HEK293T (cell line): ENCODE measurements around the gene TUG1.

ENCODE experiments used
- CTCF ChIA-PET: fragments of 350-600 bp; formaldehyde crosslinking; extraction: SDS; loops from one replicate; lab custom pipeline; 2021; ENCODE audit warnings: antibody characterized with exemption, inconsistent platforms; lab: Yijun Ruan, JAX
- POLR2A ChIA-PET: fragments of 350-600 bp; formaldehyde crosslinking; extraction: SDS; loops from one replicate; lab custom pipeline; 2020; ENCODE audit warnings: antibody characterized with exemption, inconsistent platforms; lab: Yijun Ruan, JAX
- DNase-seq: peaks from one replicate; pipeline ENCODE4 v3.0.0; 2012; ENCODE audit warnings: mixed read lengths; ENCODE audit errors: extremely low spot score
- ARNT ChIP-seq: fragments of 450-650 bp; IDR thresholded peaks from 2 replicates; pipeline ENCODE4 v1.6.1; 2017; ENCODE audit warnings: mild to moderate bottlenecking
- BHLHE40 ChIP-seq: fragments of 450-650 bp; IDR thresholded peaks from 2 replicates; pipeline ENCODE4 v1.6.1; 2016; ENCODE audit warnings: mild to moderate bottlenecking, moderate library complexity, borderline replicate concordance
- CTBP1 ChIP-seq: fragments of 450-650 bp; IDR thresholded peaks from 2 replicates; pipeline ENCODE4 v1.6.1; 2016; ENCODE audit warnings: borderline replicate concordance
- ELF4 ChIP-seq: fragments of 450-650 bp; IDR thresholded peaks from 2 replicates; pipeline ENCODE4 v1.6.1; 2017; ENCODE audit warnings: antibody characterized with exemption
- FOXA1 ChIP-seq: fragments of 450-650 bp; IDR thresholded peaks from 2 replicates; pipeline ENCODE4 v1.6.1; 2016; ENCODE audit warnings: mild to moderate bottlenecking
- FOXK2 ChIP-seq: fragments of 450-650 bp; IDR thresholded peaks from 2 replicates; pipeline ENCODE4 v1.6.1; 2016; ENCODE audit warnings: mild to moderate bottlenecking
- FOXM1 ChIP-seq: fragments of 450-650 bp; IDR thresholded peaks from 2 replicates; pipeline ENCODE4 v1.6.1; 2017; ENCODE audit warnings: mild to moderate bottlenecking, borderline replicate concordance
- HDGF ChIP-seq: fragments of 450-650 bp; IDR thresholded peaks from 2 replicates; pipeline ENCODE4 v1.6.1; 2017; ENCODE audit warnings: antibody characterized with exemption, borderline replicate concordance
- L3MBTL2 ChIP-seq: fragments of 450-650 bp; conservative IDR thresholded peaks from 2 replicates; pipeline ENCODE4 v1.6.1; 2016; ENCODE audit warnings: mild to moderate bottlenecking
- LEF1 ChIP-seq: fragments of 450-650 bp; IDR thresholded peaks from 2 replicates; pipeline ENCODE4 v1.6.1; 2017; ENCODE audit warnings: mild to moderate bottlenecking, borderline replicate concordance
- NFRKB ChIP-seq: fragments of 450-650 bp; IDR thresholded peaks from 2 replicates; pipeline ENCODE4 v1.6.1; 2016; ENCODE audit warnings: mild to moderate bottlenecking, moderate library complexity
- PKNOX1 ChIP-seq: fragments of 450-650 bp; IDR thresholded peaks from 2 replicates; pipeline ENCODE4 v1.6.1; 2016
- SP1 ChIP-seq: fragments of 450-650 bp; IDR thresholded peaks from 2 replicates; pipeline ENCODE4 v1.6.1; 2017
- SUZ12 ChIP-seq: fragments of 450-650 bp; IDR thresholded peaks from 2 replicates; pipeline ENCODE4 v1.6.1; 2016; ENCODE audit warnings: mild to moderate bottlenecking
- TARDBP ChIP-seq: fragments of 450-650 bp; IDR thresholded peaks from 2 replicates; pipeline ENCODE4 v1.6.1; 2016
- ZNF384 ChIP-seq: fragments of 450-650 bp; IDR thresholded peaks from 2 replicates; pipeline ENCODE4 v1.6.1; 2016

TUG1 gene

DNA sequence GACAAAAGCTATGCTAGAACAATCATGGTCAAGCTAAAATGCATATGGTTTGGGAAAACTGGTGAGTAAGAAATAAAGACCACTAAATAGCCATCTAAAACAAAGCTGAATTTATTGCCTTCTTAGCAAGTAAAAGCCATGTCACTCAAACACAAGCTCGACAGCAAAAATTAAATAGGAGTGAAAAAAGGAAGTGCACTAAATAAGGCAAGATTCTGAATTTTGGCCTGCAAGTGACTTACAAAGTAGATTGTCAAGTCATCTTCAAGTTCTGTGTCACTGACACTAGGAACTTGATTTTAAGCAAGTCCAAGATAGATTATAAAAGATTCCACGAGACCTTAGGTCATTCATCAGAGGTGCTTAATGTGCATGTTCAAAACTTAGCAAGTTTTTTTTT, 27.4 kb downstream of the TUG1 start:
- ChIA-PET POLR2A (no interaction called here), CTCF (no interaction called here)
- TF ChIP-seq PKNOX1 (peak; percentile 71), SUZ12 (no peak)
- no peak for DNase-seq

GRCh38 chr22:30998329-30998728, 29.3 kb downstream of the TUG1 start:
- CTCF ChIA-PET: no interaction called here
- no peak for DNase-seq
- POLR2A ChIA-PET: interaction anchor here (1.0 kb wide), 1 partner anchor 29 kb away, joined by 3 read pairs; the partner anchor contains the start of genes MORC2 and TUG1
- TF ChIP-seq FOXK2: no peak
- no peak for TF ChIP-seq LEF1

GRCh38 chr22:31001124-31001770, 32.2 kb downstream of the TUG1 start:
- no peak for DNase-seq
- CTCF ChIA-PET: no interaction called here
- no peak for TF ChIP-seq FOXM1
- no peak for TF ChIP-seq CTBP1
- TF ChIP-seq FOXK2: no peak
- no peak for TF ChIP-seq ARNT
- no peak for TF ChIP-seq LEF1
- no peak for TF ChIP-seq L3MBTL2
- TF ChIP-seq FOXA1: no peak
- no peak for TF ChIP-seq TARDBP
- no peak for TF ChIP-seq ELF4
- no peak for TF ChIP-seq SP1
- TF ChIP-seq SUZ12: no peak
- no peak for TF ChIP-seq HDGF
- TF ChIP-seq NFRKB: no peak
- no peak for TF ChIP-seq PKNOX1
- no peak for TF ChIP-seq ZNF384
- no peak for TF ChIP-seq BHLHE40
- POLR2A ChIA-PET: no interaction called here

GRCh38 chr22:31005535-31005934, 36.5 kb downstream of the TUG1 start:
- ChIA-PET CTCF (no interaction called here), POLR2A (no interaction called here)
- no peak for DNase-seq
- TF ChIP-seq SUZ12: no peak
- no peak for TF ChIP-seq ARNT
- TF ChIP-seq ZNF384: no peak
- TF ChIP-seq FOXM1: no peak
- no peak for TF ChIP-seq CTBP1
- TF ChIP-seq FOXK2: no peak
- no peak for TF ChIP-seq FOXA1
- TF ChIP-seq ELF4: no peak
- TF ChIP-seq SP1: no peak
- no peak for TF ChIP-seq HDGF
- no peak for TF ChIP-seq TARDBP
- no peak for TF ChIP-seq NFRKB
- TF ChIP-seq LEF1: no peak
- no peak for TF ChIP-seq BHLHE40

DNA sequence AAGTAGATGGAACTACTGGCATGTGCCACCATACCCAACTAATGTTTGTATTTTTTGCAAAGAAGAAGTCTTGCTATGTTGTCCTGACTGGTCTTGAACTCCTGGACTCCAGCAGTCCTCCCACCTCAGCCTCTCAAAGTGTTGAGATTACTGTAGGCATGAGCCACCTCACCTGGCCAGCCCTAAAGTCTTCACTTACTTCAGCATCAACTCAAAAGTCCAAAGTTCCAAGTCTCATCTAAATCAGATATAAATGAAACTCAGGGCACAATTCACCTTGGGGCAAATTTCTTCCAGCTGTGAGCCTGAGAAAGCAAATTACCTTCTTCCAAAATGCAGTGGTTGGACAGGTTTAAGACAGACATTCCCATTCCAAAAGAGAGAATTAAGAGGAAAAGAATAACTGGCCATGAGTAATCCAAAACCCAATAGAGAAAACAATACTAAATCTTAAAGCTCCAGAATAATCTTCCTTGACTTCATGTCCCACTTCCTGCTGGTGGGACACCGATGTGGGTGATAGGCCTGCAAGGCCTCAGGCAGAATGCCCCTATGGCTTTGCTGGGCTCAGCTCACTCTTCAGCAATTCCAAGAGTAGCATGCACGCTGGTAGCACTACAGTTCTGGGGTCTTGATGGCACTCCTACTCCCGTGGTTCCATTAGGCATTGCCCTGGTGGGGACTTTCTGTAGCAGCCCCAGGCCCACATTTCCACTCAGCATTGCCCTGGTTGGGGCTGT, 50.3 kb downstream of the TUG1 start:
- TF ChIP-seq BHLHE40 (no peak), FOXM1 (no peak), FOXA1 (no peak), SP1 (no peak), CTBP1 (no peak), SUZ12 (no peak)
- POLR2A ChIA-PET: interaction anchor here (0.6 kb wide), 1 partner anchor 327 kb away, joined by 3 read pairs; the partner anchor contains the start of gene PATZ1
- DNase-seq: no peak
- CTCF ChIA-PET: no interaction called here

- CTCF ChIA-PET: no interaction called here
- POLR2A ChIA-PET: no interaction called here
- TF ChIP-seq SUZ12 (no peak), TARDBP (no peak), NFRKB (no peak), FOXM1 (no peak), LEF1 (no peak), FOXK2 (no peak), ZNF384 (no peak), ELF4 (no peak), HDGF (no peak), BHLHE40 (no peak), PKNOX1 (no peak), L3MBTL2 (no peak), ARNT (no peak), SP1 (no peak), CTBP1 (no peak)
- DNase-seq: no peak
Observed at GRCh38 chr22:31020334-31020733, 51.3 kb downstream of the TUG1 start.
